NCI-H526 (cell line): ENCODE results near the gene RARA.

Experiments used
- DNase-seq, 2 experiments: peaks; one replicate each; lab custom pipeline; 2025; lab: John Stamatoyannopoulos, UW

Gene RARA

GRCh38 chr17:40329839-40330794 lies 21.1 kb downstream of the RARA start:
- no peak for DNase-seq

DNA sequence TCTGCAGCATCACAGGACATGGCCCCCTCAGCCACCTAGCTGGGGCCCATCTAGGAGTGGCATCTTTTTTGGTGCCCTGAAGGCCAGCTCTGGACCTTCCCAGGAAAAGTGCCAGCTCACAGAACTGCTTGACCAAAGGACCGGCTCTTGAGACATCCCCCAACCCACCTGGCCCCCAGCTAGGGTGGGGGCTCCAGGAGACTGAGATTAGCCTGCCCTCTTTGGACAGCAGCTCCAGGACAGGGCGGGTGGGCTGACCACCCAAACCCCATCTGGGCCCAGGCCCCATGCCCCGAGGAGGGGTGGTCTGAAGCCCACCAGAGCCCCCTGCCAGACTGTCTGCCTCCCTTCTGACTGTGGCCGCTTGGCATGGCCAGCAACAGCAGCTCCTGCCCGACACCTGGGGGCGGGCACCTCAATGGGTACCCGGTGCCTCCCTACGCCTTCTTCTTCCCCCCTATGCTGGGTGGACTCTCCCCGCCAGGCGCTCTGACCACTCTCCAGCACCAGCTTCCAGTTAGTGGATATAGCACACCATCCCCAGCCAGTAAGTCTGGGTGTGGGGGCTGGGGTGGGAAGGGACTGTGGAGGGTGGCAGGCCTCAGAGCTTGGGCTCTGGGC lies 22.0 kb downstream of the RARA start:
- no peak for DNase-seq

- no peak for DNase-seq
Observed at GRCh38 chr17:40331743-40332641, 23.0 kb downstream of the RARA start.

DNA sequence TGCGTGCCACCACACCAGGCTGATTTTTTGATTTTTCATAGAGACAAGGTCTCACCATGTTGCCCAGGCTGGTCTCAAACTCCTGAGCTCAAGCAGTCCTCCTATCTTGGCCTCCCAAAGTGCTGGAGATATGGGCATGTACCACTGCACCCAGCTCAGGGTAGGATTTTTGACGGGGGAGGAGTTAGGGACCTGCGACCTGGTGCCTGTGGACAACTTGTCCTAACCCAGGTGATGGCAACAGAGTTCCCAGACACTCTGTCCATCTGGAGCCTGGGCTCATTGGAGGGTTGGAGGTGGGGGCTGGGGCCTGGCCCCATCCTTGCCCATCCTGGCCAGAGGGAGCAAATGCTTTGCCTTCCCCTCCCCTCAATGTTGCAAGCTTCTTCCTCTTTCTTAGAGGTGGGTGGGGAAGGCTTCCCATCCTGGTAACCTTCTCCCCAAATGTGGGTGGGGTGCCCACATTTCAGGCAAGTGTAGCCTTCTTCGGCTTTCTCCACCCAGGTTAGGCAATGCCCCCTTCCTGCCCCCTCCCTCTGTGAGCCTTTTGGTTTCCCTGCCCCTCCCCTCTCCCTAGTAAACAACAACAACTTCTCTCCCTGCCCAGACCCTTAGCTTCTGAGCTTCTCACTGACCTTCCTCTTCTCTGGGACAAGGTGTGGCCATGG lies 24.9 kb downstream of the RARA start:
- no peak for DNase-seq

GRCh38 chr17:40335620-40336019 lies 26.6 kb downstream of the RARA start:
- no peak for DNase-seq

DNA sequence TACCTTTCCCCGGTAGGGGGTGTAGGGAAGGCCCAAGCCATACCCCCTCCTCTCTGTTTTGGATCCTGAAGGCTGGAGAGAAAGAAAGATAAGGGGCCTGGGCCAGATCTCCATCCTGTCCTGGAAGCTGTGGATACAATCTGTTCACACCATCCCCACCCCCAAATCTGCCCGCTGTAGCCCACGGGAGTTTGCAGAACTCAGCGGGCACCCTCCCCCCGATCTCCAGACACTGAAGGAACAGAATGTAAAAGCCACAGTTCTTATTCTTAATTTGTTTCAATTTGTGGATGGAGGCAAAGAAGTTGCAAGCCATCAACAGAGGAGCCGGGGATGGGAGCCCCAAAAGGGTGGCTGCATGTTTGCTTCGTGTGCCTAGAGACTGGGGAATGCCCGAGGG lies 28.4 kb downstream of the RARA start:
- DNase-seq: no peak

DNA sequence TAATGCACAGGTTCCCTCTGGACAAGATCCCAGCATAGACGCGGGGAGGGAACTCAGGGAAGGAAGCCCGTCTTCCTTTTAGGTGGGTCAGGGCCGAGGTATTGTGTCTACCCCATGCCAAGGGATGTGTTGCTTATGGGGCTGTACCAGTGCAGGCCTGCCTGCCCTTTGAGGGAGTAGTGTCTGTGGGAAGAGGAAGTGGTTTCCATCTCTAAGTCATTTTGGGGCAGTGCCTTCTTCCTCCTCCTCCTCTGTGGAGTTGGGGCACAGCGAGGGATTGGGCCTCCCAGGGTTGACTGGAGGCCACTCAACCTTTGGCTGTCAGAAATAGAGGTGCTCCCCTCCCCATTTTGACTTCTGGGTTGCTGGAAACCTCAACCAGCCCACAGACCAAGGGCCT lies 29.1 kb downstream of the RARA start:
- DNase-seq: no peak

DNA sequence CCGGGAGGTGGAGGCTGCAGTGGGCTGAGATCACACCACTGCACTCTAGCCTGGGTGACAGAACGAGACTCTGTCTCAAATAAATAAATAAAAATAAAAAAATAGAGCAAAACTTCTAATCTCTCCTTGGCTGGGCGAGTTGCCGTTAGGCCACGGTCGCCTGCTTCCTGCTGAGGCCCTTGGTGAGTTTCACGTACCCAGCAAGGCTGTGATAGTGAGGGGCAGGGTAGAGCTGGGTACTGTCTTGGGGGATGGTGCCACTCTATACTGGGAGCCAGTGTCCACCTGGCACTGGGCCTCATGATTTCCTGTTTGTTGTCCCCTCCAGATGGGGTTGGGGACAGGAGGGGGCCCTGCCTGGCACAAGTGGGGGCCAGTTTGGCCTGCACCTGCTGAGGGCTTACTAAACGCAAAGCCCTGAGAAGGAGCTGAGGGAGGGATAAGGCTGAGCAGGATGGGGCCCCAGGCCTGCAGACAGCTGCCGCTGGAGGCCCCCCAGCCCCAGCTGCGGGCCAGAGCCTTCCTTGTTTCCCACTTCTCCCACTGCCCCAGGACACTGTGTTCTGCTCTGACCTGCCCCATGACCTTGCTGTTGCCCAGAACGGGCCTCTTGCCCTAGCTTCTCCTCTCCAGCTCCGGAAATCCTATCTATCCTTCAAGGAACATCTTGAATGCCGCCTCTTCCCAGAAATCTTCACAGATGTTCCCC lies 30.1 kb downstream of the RARA start:
- DNase-seq: no peak

GRCh38 chr17:40340327-40340726 lies 31.3 kb downstream of the RARA start:
- no peak for DNase-seq

DNA sequence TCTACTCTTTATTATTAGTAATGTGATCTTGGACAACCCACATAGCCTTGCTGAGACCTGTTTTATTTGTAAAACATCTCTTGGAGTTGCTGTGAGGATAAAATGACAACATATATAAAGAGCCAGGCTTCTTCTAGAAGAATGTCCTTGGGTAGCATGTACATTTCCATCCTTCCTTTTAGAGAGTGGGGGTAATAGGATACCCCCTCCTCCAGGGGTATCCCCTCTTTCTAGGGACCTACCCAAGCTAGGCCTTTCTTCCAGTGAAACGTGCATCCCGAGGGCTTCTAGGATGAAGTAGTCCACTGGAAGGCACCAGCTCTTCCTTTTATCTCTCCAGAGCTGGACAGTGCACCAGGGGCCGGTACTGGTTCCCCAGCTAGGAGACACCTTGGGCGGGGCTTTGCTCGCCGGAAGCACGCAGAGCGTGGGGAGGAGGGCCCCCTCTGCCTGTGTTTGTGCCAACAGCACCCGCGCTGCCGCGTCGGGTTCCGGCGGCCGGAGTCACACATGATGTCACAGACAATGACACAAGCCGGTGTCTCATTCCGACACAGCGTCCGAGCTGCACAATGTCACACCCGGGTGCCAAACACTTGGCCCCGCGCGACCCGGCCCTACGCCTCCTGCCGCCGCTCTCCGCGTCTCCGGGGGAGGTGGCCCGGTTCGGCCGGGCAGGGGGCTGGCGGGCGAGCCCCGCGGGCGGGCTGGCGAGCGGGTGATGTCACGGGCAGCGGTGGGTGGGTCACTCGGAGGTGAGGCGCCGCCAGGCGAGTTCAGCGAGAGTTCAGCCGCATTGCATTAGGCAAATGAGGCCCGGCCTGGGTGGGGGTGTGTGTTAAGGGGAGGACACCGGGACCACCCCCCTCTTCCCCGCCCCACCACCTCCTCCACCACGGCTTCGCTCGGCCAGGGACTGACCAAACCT lies 32.2 kb downstream of the RARA start:
- DNase-seq: peak; percentile 65 to 90

DNA sequence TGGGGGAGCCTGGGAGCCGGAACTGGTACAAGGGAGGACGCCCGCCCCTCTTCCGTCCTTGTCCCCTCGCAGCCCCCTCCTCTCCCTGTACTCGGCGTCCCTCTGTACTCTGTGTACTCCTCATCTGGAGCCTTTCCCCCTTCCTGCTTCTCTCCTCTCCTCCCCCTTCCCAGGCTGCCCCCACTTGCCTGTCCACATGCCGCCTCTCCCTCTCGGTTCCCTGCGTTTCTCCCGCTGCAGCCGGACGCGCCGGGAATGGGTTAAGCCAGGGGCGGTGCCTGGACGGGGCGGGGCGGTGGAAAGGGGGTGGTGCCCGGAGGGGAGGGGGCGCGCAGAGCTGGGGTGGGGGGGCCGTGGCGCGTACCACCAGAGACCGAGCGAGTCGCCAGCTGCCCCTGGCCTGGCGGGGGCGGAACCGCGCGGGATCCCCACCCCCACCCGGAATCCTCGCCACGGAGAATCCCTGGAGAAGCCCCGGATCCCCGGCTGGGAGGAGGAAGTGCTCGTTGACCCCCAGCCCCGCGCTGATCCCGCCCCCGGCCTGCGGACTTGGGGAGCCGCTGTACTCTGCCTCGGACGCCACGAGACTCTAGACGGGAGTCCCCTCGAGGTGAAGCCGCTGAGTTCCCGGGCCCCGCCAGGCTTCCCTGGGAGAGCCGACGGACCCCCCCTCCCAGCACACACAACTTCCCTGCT lies 33.0 kb downstream of the RARA start:
- peak; percentile 65 to 90 for DNase-seq

DNA sequence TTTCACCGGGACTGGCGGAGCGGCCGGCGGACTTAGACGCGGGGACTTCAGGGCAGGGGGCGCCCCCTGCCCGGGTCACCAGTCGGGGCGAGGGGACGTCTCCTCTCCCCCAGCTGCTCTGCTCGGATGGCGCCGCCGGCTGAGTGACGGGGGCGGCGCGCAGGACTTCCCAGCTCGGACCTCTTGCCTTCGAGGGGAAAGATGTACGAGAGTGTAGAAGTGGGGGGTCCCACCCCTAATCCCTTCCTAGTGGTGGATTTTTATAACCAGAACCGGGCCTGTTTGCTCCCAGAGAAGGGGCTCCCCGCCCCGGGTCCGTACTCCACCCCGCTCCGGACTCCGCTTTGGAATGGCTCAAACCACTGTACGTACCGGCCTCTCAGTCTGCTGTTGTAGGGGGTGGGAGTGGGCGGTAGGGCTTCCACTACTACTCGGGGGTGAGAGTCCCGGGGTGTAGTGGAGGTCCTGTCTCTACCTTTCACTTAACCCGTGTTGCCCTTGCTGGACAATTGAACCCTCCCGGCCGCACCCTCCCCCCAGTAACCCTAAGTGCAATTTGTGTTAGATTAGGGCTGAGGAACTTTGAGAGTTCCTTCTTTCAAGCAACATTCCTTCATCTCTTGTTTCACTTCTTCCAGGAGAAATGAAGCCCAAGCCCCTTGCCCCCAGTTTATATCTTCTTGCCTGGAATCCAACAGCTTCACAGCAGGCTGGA lies 33.7 kb downstream of the RARA start:
- DNase-seq: no peak

GRCh38 chr17:40343219-40344119 lies 34.5 kb downstream of the RARA start:
- peak in 1 of 2 experiments; percentile 48 for DNase-seq

DNA sequence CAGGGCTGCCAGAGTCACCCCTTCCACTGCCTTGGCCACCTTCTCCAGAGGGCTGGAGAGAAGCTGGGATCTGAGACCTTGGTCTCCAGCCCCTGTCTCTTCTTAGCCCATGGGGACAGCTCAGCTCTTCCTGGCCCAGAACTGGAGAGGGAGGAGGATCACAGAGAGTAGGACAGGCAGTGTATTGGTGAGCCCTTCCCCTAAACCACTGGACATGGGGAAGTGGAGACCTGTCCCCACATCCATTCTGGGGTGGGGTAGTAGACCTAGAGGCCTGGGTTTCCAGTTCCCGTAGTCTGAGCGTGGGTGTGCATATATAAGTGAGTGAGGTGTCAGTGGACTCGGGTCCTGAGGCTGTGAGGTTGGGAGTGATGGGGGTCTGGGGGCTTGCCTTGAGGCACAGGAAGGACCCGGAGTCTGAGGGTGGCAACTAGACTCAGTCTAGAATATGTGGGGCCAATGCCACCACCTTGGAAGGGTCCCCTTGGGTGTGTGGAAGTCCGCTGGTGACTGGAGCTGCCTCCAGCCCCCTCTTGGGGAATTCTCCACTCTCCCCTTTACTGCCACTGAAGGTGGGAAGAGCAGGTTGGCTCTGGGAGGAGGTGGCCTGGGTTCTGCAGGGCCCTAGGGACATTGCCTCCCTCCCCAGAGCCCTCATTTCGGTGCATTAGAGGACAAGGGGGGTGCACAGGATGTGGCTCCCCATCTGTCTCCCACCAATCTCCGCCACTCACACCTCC lies 35.6 kb downstream of the RARA start:
- peak in 1 of 2 experiments; percentile 49 for DNase-seq

DNA sequence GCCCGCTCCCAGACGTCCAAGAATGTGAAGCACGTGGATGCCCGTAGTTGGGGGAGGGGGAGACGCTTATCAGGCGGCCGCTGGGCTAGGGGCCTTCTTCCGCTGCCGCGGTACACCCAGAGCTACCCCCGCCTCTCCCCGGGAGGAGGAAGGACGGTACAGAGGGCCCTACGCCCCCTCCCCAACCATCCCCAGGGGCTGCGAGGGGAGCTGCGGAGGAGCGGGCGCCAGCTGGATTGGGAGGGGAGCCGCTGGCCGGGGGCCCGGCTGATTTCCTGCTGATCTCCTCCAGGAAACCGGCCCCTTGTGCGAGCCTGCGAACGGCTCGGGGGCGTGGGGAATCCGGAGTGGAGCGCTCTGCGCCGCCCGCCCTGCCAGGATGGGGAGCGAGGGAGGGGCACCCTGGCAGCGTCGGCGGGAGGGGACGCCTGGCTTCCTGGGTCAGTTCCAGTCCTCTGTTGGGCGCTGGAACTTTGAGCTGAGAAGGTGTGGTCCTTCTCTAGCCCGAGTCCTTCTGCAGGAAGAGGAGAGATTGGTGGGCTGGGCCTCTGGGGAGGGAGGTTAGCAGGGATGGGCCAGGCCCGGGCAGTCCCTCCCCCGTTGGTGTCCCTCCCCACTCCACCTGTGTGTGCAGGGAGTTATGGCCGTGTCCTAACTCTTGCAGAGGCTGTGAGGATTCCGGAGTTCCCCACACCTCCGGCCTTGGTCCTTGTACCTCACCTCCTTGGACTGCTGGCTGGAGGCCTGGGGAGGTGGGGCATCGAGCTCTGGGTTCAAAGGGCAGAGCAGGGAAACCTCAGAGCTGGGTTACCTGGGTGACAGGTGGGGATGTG lies 36.4 kb downstream of the RARA start:
- DNase-seq: peak; percentile 38 to 72
